DMS53 (cell line): Measurements from ENCODE around the gene SUSD1.
A peak's percentile ranks its signal among the peaks of the same experiment; 100 is the strongest.
"Not testable (repeated sequence)": the region's sequence is repeated elsewhere in the genome, so short reads cannot be mapped to it uniquely, and the experiment has no call there.

Experiments used
- DNase-seq: peaks from one replicate; lab custom pipeline; 2025; lab: John Stamatoyannopoulos, UW

Gene SUSD1

GRCh38 chr9:112174965-112175795 is at the start of gene SUSD1:
Gene SUSD1 (minus strand): TSS chr9:112175297. CDS start chr9:112175235, 62 bp downstream.
- DNase-seq: peak; percentile 66

DNA sequence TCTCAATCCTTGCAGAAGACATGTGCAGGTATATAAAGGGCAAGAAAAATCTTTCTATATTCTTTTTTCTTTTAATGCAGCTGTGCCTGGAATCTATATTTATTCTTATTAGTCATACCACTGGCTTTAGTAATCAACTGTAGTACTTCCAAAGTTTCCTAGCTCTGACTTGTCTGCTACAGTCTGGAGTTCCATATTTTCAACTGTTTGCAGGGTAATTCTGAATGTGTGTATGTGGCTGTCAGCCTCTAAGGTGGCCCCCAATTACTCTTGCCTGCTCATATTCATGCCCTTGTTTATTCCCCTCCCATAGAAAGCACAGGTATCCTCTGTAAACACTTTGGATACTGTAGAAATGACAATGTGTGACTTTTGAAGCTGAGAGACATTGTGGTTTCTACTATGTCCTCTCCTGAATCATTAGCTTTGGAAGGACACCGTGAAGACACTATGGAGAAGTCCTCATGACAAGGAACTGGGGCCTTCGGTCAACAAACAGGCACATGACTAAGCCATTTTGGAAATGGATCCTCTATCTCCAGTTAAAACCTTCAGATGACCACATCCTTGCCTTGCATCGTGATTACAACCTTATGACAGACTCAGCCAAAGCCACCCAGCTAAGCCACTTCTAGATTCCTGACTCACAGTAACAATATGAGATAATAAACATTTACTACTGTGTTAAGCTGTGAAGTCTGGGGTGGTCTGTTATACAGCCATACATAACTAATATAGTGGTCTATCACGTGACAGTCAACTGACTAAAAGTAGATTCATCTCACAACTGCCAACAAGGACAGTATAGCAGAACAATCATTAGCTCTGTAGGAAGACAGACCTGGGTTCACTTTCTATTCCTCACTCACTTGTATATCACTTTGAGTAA is 49.5 kb upstream of the SUSD1 start:
- no peak for DNase-seq

- no peak for DNase-seq
These were observed 43.8 kb upstream of the SUSD1 start for GRCh38 chr9:112218908-112219307.

- no peak for DNase-seq
These were observed 37.8 kb upstream of the SUSD1 start for GRCh38 chr9:112212926-112213325.

DNA sequence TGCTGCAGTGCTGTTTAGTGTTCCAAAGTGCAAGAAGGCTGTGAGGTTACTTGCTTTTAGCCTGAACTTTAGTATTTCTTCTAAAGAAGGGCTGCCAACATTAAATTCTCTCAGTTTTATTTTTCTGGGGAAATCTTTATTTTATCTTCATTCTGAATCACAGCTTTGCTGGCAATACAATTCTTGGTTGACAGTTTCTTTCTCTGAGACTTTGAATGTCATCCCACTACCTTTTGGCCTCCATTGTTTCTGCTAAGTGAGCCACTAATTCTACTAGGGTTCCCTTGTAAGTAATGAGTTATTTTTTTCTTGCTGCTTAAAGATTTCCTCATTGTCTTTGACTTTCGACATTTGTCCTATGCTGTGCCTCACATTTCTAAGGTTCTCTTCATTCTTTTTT is 32.4 kb upstream of the SUSD1 start:
- no peak for DNase-seq

DNA sequence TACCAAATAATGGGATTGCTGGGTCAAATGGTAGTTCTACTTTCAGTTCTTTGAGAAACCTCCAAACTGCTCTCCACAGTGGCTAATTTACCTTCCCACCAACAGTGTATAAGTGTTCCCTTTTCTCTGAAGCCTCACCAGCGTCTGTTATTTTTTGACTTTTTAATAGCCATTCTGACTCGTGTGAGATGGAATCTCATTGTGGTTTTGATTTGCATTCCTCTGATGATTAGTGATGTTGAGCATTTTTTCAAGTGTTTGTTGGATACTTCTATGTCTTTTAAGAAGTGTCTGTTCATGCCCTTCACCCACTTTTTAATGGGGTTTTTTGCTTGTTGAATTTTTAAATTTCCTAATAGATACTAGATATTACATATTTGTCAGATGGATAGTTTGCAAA is 28.4 kb upstream of the SUSD1 start:
- DNase-seq: no peak

DNA sequence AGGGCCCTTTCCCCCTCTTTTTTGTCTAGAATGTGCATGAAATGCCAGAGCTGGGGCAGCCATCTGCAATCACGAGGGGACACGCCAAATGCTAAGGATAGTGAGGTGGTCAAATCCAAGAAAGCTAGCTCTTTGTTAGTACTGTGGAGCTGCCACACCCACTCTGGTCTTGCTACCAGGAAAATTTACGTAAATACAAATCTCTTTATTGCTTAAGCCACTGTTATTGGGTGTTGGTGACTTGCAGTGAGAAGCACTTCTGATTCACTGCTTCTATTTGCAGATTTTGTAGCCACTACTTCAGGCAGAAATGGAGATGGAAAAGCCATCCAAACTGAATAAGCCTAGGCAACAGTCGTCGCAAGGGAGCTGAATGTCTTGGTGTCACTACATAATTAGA is 25.6 kb upstream of the SUSD1 start:
- DNase-seq: no peak

GRCh38 chr9:112198646-112199045 is 23.5 kb upstream of the SUSD1 start:
- DNase-seq: peak; percentile 5

DNA sequence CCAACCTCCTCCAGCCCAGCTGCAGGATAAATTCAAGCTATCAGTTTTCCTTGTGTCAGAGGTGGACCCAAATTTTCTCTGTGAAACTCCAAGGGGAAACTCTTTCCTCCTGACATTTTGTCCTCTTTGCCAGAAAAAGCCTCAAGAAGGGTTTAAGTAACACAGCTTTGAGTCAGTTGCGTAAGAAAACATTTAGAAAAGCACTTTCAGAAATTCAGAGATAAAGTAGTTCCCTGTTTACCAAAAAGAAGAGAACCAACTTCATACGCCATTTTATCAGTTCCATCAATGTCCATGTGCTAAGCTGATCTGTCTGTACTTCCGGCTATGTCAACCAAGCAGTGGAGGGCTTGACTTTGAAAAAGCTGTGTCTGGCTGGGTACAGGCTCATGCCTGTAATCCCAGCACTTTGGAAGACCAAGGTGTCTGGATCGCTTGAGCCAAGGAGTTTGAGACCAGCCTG is 19.9 kb upstream of the SUSD1 start:
- no peak for DNase-seq

GRCh38 chr9:112193572-112194288 is 18.6 kb upstream of the SUSD1 start:
- no peak for DNase-seq

DNA sequence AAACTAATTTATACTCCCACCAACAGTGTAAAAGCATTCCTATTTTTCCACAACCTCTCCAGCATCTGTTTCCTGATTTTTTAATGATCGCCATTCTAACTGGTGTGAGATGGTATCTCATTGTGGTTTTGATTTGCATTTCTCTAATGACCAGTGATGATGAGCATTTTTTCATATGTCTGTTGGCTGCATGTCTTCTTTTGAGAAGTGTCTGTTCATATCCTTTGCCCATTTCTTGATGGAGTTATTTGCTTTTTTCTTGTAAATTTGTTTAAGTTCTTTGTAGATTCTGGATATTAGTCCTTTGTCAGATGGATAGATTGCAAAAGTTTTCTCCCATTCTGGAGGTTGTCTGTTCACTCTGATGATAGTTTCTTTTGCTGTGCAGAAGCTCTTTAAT is 15.2 kb upstream of the SUSD1 start:
- not testable (repeated sequence) for DNase-seq

DNA sequence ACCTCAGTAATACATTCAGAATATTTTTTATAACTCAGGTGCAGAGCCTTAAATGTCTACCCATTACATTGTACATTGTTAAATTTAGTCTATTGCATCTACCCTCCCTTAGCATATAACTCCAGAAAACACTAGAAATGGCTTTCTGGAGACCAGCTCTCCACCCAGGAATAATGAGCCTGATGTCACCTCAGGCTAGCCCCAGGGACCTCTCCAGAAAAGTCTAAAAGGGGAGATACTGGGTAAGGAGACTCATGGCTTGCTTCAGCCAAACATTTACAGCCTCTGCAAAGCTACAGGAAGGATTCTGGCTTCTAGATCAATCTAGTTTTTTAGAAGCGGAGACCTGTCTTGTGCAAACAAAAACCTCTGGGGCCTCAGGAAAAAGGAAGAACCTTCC is 13.8 kb upstream of the SUSD1 start:
- DNase-seq: no peak

DNA sequence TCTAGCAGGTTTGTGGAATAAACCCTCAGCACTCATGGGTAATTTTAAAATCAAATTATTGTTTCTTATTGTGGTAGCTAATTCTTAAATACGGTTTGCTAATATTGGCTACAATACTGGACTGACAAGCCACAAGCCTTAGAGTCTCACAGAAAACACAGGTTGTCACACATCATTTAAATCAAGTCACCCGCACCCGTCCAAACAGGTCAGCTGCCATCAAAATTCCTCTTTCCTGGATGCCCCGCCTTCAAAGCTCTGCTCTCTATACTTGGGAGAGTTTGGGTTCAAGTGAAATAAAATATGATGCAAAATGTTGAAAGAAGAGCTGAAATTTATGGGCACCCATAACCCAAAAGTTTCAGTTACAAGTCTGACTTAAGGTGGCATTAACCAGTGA is 12.3 kb upstream of the SUSD1 start:
- peak; percentile 15 for DNase-seq

- no peak for DNase-seq
These were observed 11.6 kb upstream of the SUSD1 start for GRCh38 chr9:112186695-112187094.

- no peak for DNase-seq
These were observed 9.8 kb upstream of the SUSD1 start for GRCh38 chr9:112184946-112185345.

GRCh38 chr9:112184221-112184620 is 9.1 kb upstream of the SUSD1 start:
- DNase-seq: no peak

GRCh38 chr9:112180387-112180881 is 5.3 kb upstream of the SUSD1 start:
- no peak for DNase-seq

- DNase-seq: no peak
These were observed 4.7 kb upstream of the SUSD1 start for GRCh38 chr9:112179816-112180215.

DNA sequence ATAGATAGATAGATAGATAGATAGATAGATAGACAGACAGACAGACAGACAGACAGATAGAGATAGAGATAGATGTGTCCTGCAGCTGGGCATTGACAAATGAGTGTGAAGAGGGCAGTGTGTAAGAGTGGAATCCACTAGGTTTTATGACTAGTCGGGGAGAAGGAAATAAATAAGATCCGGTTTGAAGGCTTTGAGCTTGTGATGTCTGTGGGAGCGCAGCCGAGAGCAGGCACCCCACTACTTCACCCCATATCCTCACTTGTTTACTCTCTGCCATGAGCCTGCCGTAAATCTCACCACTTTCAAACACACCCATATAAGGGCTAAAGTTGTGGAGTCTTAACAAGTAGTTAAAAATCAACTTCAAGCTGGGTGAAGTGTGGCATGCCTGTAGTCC is 1.4 kb upstream of the SUSD1 start:
- DNase-seq: no peak

GRCh38 chr9:112175796-112176315 is 759 bp upstream of the SUSD1 start:
- DNase-seq: no peak

DNA sequence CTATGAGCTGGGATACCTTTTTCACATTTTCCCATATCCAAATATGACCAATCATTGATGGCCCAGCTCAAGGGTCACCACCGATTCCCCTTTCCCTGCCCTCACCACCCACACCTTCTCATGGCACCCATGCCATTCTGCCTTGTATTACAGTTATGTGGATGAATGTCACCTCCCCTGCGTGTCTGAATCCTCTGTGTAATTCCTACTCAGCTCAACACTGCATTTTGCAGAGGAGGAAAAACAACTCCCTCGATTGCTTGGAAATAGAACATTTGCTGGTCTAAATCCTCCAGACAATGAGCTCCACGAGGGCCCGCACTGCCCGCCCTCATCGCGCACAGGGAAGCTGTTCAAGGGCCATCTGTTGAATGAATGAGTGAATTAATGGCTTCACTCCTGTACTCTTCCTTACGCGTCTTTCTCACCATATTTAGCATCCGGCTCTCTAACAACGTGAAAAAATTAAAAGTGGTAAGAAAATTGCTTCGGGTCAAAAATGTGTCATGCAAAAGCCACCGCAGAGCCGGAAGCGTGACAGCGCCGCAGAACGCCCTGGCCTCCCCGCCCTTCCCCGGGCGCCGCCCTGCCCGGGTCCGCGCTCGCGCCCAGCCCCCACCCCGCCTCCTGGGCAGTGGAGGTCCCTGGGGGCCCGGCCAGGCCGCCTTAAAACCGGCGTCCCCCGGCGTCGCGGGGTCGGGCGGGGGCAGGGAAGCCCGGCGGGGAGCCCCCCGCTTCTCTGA is 704 bp downstream of the SUSD1 start:
- peak; percentile 72 for DNase-seq
